ENCODE results near the gene CCDC141. TPM values are rescaled to one million over a fixed set of nuclear protein-coding genes. Genes with fewer than 3 reads are reported as not detected.

CCDC141 gene
- total and polyA plus RNA-seq, 7 donors = under 0.01 to 8.6 (median 3.8) TPM; not detected in 1

DNA sequence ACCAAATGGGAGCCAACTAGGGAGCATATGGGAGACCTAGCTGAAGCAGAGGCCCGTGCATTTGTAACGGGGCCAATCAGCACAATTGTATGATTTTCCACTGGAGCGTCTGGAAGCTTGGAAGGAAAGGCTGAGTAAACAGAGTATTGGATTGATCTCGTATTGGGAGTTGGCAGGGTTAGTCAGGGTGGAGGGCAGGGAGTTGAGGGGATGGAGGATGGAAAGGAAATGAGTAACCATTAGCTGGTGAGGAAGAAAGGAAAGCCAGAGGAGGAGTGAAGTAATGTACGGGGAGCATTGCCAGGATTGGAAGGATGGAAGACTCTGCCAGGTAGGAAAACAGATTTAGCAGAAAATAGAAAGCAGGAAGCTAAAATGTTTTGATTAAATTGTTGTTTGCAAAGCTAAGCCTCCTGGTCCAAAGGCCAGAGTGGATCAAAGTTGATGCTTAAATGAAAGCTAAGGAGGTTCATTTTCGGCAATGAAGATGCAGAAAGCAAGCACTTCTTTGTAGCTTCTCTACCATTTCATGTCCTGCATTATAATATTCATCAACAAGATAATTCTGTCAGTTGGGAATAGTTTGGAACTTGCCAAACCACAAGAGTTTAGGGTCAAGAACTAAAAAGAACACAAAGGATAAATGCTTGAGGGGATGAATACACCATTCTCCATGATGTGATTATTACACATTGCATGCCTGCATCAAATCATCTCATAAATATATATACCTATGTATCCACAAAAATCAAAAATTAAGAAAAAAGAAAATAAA lies 167.1 kb downstream of the CCDC141 start:
- intact Hi-C loops (cut with DNase I) = no loop called here
- no peak overlapping the region for H3K4me3 ChIP-seq
- H3K9me3 ChIP-seq = no peaks in the 10 kb centered on the region
- DNase-seq = no peak
- no peaks in the 10 kb centered on the region for H3K36me3 ChIP-seq
- no peak overlapping the region for H3K27ac ChIP-seq
- H3K4me1 ChIP-seq = no peaks in the 10 kb centered on the region
- TF ChIP-seq, protein P1, sequence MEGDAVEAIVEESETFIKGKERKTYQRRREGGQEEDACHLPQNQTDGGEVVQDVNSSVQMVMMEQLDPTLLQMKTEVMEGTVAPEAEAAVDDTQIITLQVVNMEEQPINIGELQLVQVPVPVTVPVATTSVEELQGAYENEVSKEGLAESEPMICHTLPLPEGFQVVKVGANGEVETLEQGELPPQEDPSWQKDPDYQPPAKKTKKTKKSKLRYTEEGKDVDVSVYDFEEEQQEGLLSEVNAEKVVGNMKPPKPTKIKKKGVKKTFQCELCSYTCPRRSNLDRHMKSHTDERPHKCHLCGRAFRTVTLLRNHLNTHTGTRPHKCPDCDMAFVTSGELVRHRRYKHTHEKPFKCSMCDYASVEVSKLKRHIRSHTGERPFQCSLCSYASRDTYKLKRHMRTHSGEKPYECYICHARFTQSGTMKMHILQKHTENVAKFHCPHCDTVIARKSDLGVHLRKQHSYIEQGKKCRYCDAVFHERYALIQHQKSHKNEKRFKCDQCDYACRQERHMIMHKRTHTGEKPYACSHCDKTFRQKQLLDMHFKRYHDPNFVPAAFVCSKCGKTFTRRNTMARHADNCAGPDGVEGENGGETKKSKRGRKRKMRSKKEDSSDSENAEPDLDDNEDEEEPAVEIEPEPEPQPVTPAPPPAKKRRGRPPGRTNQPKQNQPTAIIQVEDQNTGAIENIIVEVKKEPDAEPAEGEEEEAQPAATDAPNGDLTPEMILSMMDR (IDR thresholded peaks at IDR 0.05) = no peak
- TF ChIP-seq POLR2A (IDR thresholded peaks at IDR 0.05) (no peak), EP300 (IDR thresholded peaks at IDR 0.05) (no peak), POLR2AphosphoS5 (IDR thresholded peaks at IDR 0.05) (no peak)
- no peaks in the 10 kb centered on the region for H3K27me3 ChIP-seq
- WGBS, 2 donors = 54 to 73% methylated on average over 6 of the region's 6 CpGs

DNA sequence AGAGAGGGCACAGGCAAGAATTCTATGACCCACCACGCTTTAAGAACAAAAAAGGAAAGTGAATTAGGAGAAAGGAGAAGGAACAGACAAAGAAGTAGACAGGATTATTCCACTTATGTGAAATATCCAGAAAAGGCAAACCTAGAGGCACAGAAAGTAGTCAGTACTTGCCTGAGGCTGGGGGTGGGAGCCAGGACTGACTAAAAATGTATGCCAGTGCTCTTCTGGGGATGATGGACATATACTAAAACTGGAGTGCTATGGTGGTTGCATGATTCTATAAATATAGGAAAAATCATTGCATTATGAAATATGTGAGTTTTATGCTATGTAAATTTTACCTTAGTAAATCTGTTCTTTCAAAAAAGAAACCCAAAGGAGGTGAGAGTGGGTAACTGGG lies 168.9 kb downstream of the CCDC141 start:
- TF ChIP-seq POLR2A (IDR thresholded peaks at IDR 0.05) (no peak), POLR2AphosphoS5 (IDR thresholded peaks at IDR 0.05) (no peak), EP300 (IDR thresholded peaks at IDR 0.05) (no peak)
- TF ChIP-seq, protein P1 (IDR thresholded peaks at IDR 0.05) = no peak
- Histone ChIP-seq H3K4me3 (no peak overlapping the region), H3K27ac (no peak overlapping the region), H3K4me1 (no peaks in the 10 kb centered on the region), H3K27me3 (no peaks in the 10 kb centered on the region), H3K36me3 (no peaks in the 10 kb centered on the region), H3K9me3 (no peaks in the 10 kb centered on the region)
- intact Hi-C loops (cut with DNase I) = no loop called here
- DNase-seq = no peak
- WGBS, 2 donors = 67 to 85% methylated on average over 1 of the region's 1 CpG

DNA sequence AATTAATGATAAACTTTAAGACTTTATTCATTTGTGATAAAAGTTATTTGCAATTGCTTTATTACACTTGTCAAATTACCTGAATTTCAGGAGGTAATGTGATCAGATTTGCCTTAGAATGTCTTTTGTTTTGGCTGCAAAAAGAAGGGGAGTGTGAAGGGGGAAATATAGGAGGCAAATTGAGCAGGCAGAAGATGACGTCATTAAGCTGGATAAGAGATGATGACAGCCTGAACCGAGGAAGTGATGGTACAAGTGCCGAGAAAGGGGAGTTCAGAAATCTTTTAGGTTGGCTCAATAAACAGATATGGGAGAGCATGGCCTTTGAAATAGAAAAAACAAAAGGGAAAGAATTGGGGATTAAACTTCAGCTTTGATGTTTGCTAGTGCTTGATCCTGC lies 169.7 kb downstream of the CCDC141 start:
- H3K4me3 ChIP-seq = no peak overlapping the region
- H3K27ac ChIP-seq = no peak overlapping the region
- H3K4me1 ChIP-seq = no peaks in the 10 kb centered on the region
- 63 to 83% methylated on average over 3 of the region's 3 CpGs for WGBS, 2 donors
- no peaks in the 10 kb centered on the region for H3K27me3 ChIP-seq
- no peak for DNase-seq
- TF ChIP-seq, protein P1 (IDR thresholded peaks at IDR 0.05) = no peak
- TF ChIP-seq EP300 (IDR thresholded peaks at IDR 0.05) = no peak
- TF ChIP-seq POLR2A (IDR thresholded peaks at IDR 0.05) = no peak
- no peak for TF ChIP-seq POLR2AphosphoS5 (IDR thresholded peaks at IDR 0.05)
- no peaks in the 10 kb centered on the region for H3K36me3 ChIP-seq
- intact Hi-C loops (cut with DNase I) = no loop called here
- no peaks in the 10 kb centered on the region for H3K9me3 ChIP-seq

GRCh38 chr2:178877874-178878273 lies 172.1 kb downstream of the CCDC141 start:
- intact Hi-C loops (cut with DNase I) = no loop called here
- Histone ChIP-seq H3K9me3 (no peaks in the 10 kb centered on the region), H3K4me3 (no peak overlapping the region), H3K36me3 (no peaks in the 10 kb centered on the region), H3K4me1 (no peaks in the 10 kb centered on the region), H3K27me3 (no peaks in the 10 kb centered on the region), H3K27ac (no peak overlapping the region)
- no peak for DNase-seq
- 88 to 92% methylated on average over 2 of the region's 2 CpGs for WGBS, 2 donors
- TF ChIP-seq POLR2AphosphoS5 (IDR thresholded peaks at IDR 0.05) (no peak), POLR2A (IDR thresholded peaks at IDR 0.05) (no peak), EP300 (IDR thresholded peaks at IDR 0.05) (no peak)
- TF ChIP-seq, protein P1 (IDR thresholded peaks at IDR 0.05) = no peak
